ENCODE data around the gene ZNF10. TPM values are rescaled to one million over a fixed set of nuclear protein-coding genes. Genes with fewer than 3 reads are reported as not detected.

The ZNF10 gene
- total and polyA plus RNA-seq, 2 of the 4 experiments (the other 2 are of a cell fraction) = 4.1 to 6.1 TPM

DNA sequence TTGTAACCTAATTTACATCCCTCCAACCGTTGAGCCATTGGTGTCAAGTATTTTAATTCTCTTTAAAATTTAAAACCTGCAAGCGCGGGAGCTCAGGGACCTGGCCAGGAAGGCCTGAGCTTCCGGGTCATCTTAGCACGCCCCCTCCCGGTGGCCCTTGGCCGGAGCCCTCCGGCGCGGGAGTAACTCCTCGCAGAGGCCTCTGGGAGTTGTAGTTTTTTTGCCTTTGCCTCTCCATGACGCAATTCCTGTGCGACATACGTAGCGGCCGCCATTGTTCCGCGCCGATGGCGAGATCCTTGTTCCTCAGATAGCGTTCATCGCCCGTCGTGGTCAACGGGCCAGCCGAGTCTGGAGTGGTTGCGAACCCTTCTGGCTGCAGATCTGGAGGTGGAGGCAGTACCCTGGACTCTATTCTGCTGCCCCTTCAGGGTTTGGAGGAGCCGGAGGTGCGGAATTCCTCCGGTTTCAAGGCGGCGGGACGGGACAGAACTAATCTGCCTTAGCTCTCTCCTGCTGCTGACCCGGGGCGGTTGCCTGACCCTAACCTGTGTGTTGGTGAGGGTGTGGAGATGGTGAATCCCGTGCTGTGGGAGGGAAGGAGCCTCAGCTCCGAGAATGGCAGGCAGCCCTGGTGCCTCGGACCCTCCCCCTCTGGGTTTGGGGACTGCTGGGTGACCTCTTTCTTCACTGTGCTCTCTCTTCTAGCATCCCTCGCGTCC is 51.0 kb downstream of the ZNF10 start, which contains the start of gene ZNF268 (continued):
- TF ChIP-seq MAZ (IDR thresholded peaks at IDR 0.05; ENCODE audit: borderline replicate concordance, low read depth, low read length) (peak; percentile 45; the same call in 1 of the 2 replicates), CHD1 (IDR thresholded peaks at IDR 0.05; ENCODE audit: low read depth, low read length) (no peak)

DNA sequence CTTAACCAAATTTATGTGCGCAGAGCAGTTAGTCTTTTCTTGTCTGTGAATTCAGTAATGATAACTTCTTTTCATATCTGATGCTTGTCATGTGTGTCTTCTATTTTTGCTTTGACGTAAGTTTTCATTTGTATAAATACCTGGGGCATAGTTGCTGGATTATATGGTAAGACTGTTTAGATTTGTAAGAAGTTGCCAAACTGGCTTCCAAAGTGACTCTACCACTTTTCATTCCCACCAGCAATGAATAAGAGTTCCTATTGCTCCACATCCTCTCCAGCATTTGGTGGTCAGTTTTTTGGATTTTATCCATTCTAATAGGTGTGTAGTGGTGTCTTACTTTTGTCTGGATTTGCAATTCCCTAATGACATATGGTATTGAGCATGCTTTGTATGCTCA is 59.7 kb downstream of the ZNF10 start:
- CTCF ChIA-PET = interaction anchor here (0.7 kb wide), 1 partner anchor 20 kb away, joined by 3 read pairs; no protein-coding TSS in a partner anchor
- H3K27me3 ChIP-seq (ENCODE audit: control insufficient read depth, insufficient read depth, low read length) = no peaks in the 10 kb centered on the region
- H2BK15ac ChIP-seq (ENCODE audit: low read depth, low read length) = no peak overlapping the region
- ATAC-seq (ENCODE audit: low read depth) (no peak), DNase-seq (no peak)
- in situ Hi-C loops (cut with MboI; ENCODE audit: low sequenced_read_pairs) = no loop called here
- H4K20me1 ChIP-seq (ENCODE audit: insufficient read depth, low read length) = no peaks in the 10 kb centered on the region
- no peak overlapping the region for H2AFZ ChIP-seq (replicated peaks; ENCODE audit: low read length, poor library complexity)
- no peak overlapping the region for H2AK9ac ChIP-seq (replicated peaks; ENCODE audit: low read depth, low read length, poor library complexity)
- BruUV-seq (replicated peaks) = no TSS peak
- H3K14ac ChIP-seq (replicated peaks; ENCODE audit: low read depth, low read length) = no peak overlapping the region
- H3K9me3 ChIP-seq (ENCODE audit: control insufficient read depth, insufficient read depth, low read length) = peaks cover 79% of the 10 kb centered on the region
- POLR2A ChIA-PET (ENCODE audit: unreplicated experiment) = no interaction called here
- no peak overlapping the region for H3K4me2 ChIP-seq (ENCODE audit: low read depth, low read length)
- H3K23ac ChIP-seq (ENCODE audit: low read depth, low read length) = no peak overlapping the region
- WGBS, 2 experiments (ENCODE audit: extremely low coverage in 2 of 2, insufficient read length in 1 of 2) = no CpG with 5 or more reads among the region's 2 CpGs
- H3K9me1 ChIP-seq (ENCODE audit: insufficient read depth, low read length) = no peaks in the 10 kb centered on the region
- no peak overlapping the region for H3K4ac ChIP-seq (ENCODE audit: low read depth, low read length)
- H2BK5ac ChIP-seq (ENCODE audit: low read depth, low read length, poor library complexity, severe bottlenecking) = no peak overlapping the region
- H4K5ac ChIP-seq (ENCODE audit: low read depth, low read length) = no peak overlapping the region
- H3K4me3 ChIP-seq (ENCODE audit: insufficient read depth, low read depth, low read length) = no peak overlapping the region
- H3K79me1 ChIP-seq (ENCODE audit: low read depth in 1 of 2, low read length in 2 of 2) = peaks cover 0 to 8% of the 10 kb centered on the region in 2 experiments; a peak in 2 of 4 replicates
- dilution Hi-C loops (cut with HindIII; ENCODE audit: low sequenced_read_pairs, unreplicated experiment) = no loop called here
- no peak overlapping the region for H4K91ac ChIP-seq (ENCODE audit: insufficient read depth, low read depth, low read length)
- no peak overlapping the region for H3K56ac ChIP-seq (ENCODE audit: extremely low read depth, insufficient read depth, low read length)
- H3K4me1 ChIP-seq (ENCODE audit: control insufficient read depth, insufficient read depth, low read length) = no peaks in the 10 kb centered on the region
- no peak overlapping the region for H3K9ac ChIP-seq (ENCODE audit: low read depth, low read length)
- no peak overlapping the region for H2AK5ac ChIP-seq (ENCODE audit: low read depth, low read length)
- H4K8ac ChIP-seq (ENCODE audit: low read depth in 2 of 2, low read length in 2 of 2) = no peak overlapping the region
- no peak overlapping the region for H3K18ac ChIP-seq (ENCODE audit: low read depth, low read length)
- H2BK20ac ChIP-seq (ENCODE audit: low read depth, low read length) = no peak overlapping the region
- H2BK120ac ChIP-seq (ENCODE audit: low read depth, low read length) = no peak overlapping the region
- intact Hi-C loops (cut with micrococcal nuclease) = no loop called here
- no peak overlapping the region for H3K27ac ChIP-seq (ENCODE audit: insufficient read depth, low read length)
- peaks cover 82% of the 10 kb centered on the region for H3K36me3 ChIP-seq (ENCODE audit: control insufficient read depth, insufficient read depth, low read length)
- TF ChIP-seq, protein P1, sequence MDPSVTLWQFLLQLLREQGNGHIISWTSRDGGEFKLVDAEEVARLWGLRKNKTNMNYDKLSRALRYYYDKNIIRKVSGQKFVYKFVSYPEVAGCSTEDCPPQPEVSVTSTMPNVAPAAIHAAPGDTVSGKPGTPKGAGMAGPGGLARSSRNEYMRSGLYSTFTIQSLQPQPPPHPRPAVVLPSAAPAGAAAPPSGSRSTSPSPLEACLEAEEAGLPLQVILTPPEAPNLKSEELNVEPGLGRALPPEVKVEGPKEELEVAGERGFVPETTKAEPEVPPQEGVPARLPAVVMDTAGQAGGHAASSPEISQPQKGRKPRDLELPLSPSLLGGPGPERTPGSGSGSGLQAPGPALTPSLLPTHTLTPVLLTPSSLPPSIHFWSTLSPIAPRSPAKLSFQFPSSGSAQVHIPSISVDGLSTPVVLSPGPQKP (IDR thresholded peaks at IDR 0.05; ENCODE audit: borderline replicate concordance, low read depth, low read length) = no peak
- TF ChIP-seq BHLHE40 (IDR thresholded peaks at IDR 0.05; ENCODE audit: low read depth, low read length) (no peak), CEBPB (IDR thresholded peaks at IDR 0.05; ENCODE audit: low read depth, low read length) (no peak), MXI1 (IDR thresholded peaks at IDR 0.05; ENCODE audit: borderline replicate concordance, low read depth, low read length) (no peak), MAZ (IDR thresholded peaks at IDR 0.05; ENCODE audit: borderline replicate concordance, low read depth, low read length) (no peak), POLR2A (IDR thresholded peaks at IDR 0.05; ENCODE audit: low read depth, low read length) (no peak), CHD1 (IDR thresholded peaks at IDR 0.05; ENCODE audit: low read depth, low read length) (no peak), FOS (IDR thresholded peaks at IDR 0.05; ENCODE audit: low read depth, low read length) (no peak), SMC3 (IDR thresholded peaks at IDR 0.05; ENCODE audit: low read depth, low read length) (no peak), RFX5 (IDR thresholded peaks at IDR 0.05; ENCODE audit: low read depth, low read length) (no peak)
- TF ChIP-seq, protein P2, sequence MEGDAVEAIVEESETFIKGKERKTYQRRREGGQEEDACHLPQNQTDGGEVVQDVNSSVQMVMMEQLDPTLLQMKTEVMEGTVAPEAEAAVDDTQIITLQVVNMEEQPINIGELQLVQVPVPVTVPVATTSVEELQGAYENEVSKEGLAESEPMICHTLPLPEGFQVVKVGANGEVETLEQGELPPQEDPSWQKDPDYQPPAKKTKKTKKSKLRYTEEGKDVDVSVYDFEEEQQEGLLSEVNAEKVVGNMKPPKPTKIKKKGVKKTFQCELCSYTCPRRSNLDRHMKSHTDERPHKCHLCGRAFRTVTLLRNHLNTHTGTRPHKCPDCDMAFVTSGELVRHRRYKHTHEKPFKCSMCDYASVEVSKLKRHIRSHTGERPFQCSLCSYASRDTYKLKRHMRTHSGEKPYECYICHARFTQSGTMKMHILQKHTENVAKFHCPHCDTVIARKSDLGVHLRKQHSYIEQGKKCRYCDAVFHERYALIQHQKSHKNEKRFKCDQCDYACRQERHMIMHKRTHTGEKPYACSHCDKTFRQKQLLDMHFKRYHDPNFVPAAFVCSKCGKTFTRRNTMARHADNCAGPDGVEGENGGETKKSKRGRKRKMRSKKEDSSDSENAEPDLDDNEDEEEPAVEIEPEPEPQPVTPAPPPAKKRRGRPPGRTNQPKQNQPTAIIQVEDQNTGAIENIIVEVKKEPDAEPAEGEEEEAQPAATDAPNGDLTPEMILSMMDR (conservative IDR thresholded peaks at IDR 0.05; ENCODE audit: low read depth, low read length) = no peak
- TF ChIP-seq, protein P3, sequence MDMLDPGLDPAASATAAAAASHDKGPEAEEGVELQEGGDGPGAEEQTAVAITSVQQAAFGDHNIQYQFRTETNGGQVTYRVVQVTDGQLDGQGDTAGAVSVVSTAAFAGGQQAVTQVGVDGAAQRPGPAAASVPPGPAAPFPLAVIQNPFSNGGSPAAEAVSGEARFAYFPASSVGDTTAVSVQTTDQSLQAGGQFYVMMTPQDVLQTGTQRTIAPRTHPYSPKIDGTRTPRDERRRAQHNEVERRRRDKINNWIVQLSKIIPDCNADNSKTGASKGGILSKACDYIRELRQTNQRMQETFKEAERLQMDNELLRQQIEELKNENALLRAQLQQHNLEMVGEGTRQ (IDR thresholded peaks at IDR 0.05; ENCODE audit: low read depth, low read length) = no peak

Data from IMR-90 (cell line).